Stimulated activated CD4-positive, alpha-beta T cell treated with anti-CD3 and anti-CD28 coated beads, TNF-alpha, amount 100 ng/mL, for 4 hours (primary cell): ENCODE data around the gene CSTPP1.
A peak's percentile ranks its signal among the peaks of the same experiment; 100 is the strongest.

ENCODE experiments used
- DNase-seq, 3 experiments: peaks; one replicate each; pipeline ENCODE4 v3.0.0-alpha.2; 2020; ENCODE audit warnings: low read depth in 3 of 3

Gene CSTPP1

GRCh38 chr11:46936138-46937110 lies at the start of gene CSTPP1:
Gene CSTPP1, plus strand, starts transcription at chr11:46936761. Its CDS starts 45 bp downstream, at chr11:46936806.
- DNase-seq = peak; percentile 87 to 90 (median 90)

- no peak for DNase-seq
Observed at GRCh38 chr11:46888636-46889035, 47.9 kb upstream of the CSTPP1 start.

DNA sequence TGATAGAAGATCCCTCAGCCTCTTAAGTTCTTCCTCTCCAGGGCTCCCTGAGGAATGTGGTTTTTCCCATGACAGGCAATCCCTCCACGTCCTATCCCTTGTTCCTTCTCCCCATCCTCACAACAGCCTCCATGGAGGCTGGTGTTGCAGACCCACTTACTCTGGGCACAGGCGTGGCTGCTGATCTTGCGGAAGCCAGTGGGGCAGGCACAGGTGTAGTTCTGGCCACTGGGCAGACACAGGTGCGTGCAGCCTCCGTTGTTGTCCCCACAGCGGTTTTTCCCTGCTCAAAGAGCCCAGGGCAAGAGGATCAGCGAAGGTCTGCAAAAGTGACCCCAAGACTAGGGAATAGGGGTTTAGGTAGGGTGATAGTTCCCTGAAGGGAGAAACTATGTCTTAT lies 47.3 kb upstream of the CSTPP1 start:
- DNase-seq = no peak

GRCh38 chr11:46889689-46890475 lies 46.7 kb upstream of the CSTPP1 start:
- DNase-seq = peak; percentile 31 to 58 (median 43)

- no peak for DNase-seq
Observed at GRCh38 chr11:46890665-46891064, 45.9 kb upstream of the CSTPP1 start.

GRCh38 chr11:46892109-46892508 lies 44.5 kb upstream of the CSTPP1 start:
- no peak for DNase-seq

DNA sequence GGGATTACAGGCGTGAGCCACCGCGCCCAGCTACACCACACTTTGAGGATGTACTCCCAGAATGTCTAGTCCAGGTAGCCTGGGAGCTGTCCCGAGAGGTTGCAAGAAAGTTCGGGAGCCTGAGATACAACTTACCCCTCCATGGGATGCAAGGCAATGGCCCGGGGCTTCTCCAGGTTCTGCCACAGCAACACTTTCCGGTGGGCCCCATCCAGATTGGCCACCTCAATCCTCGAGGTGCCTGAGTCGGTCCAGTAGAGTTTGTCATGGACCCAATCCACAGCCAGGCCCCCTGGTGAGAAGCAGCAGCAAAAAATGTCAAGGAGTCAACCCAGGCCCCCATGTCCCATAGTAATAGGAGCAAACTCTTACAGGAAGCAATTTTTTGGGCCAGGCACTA lies 43.7 kb upstream of the CSTPP1 start:
- DNase-seq = no peak

- DNase-seq = no peak
Observed at GRCh38 chr11:46894506-46894905, 42.1 kb upstream of the CSTPP1 start.

DNA sequence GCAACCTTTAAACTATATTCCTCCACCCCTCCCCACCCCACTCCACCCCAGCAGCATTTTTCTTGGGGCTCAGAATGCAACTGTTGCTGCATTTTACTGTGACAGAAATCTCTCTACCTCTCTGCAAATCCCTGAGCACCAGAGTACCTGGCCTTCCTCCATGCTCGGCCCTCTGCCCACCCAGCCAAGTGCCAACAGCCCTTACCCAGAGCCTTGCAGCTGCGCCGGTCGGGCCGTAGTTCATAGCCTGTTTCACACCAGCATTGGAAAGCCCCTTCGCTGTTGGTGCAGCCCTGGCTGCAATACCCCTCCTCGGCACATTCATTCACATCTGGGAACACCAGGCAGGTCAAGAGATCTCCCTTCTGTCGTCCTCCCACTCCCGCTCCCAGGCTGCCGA lies 41.6 kb upstream of the CSTPP1 start:
- DNase-seq = no peak

- DNase-seq = no peak
Observed at GRCh38 chr11:46895821-46896220, 40.7 kb upstream of the CSTPP1 start.

DNA sequence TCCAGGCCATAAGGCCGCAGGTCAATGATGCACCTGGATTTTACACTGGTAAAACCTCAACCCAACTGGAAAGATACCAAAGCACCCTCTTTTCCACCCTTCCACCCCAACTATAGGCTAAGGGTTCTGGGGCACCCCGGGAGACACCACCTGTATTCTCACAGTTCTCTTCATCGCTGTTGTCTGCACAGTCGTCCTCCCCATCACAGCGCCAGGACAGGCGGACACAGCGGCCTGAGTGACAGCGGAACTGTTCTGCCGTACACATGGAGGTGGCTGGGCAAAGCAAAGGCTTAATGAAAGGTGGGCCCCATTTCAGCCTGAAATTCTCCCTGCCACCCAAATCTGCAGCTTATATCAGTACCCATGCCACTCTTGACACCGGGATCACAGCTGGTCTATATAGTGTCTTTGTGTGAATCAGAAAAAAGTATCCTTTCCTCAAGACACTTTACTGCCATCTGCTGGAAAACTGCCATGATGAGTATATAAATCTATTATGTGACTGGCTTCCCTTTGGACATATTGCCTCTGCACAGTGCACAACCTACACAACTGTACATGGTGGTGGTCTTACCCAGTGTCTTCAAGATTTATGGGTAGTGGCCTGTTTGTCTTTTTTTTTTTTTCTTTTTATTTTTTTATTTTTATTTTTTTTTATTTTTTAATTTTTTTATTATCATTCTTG lies 39.7 kb upstream of the CSTPP1 start:
- DNase-seq = no peak

- no peak for DNase-seq
Observed at GRCh38 chr11:46898396-46899095, 38.0 kb upstream of the CSTPP1 start.

GRCh38 chr11:46899501-46900025 lies 37.0 kb upstream of the CSTPP1 start:
- DNase-seq = no peak

- no peak for DNase-seq
Observed at GRCh38 chr11:46900091-46900746, 36.3 kb upstream of the CSTPP1 start.

DNA sequence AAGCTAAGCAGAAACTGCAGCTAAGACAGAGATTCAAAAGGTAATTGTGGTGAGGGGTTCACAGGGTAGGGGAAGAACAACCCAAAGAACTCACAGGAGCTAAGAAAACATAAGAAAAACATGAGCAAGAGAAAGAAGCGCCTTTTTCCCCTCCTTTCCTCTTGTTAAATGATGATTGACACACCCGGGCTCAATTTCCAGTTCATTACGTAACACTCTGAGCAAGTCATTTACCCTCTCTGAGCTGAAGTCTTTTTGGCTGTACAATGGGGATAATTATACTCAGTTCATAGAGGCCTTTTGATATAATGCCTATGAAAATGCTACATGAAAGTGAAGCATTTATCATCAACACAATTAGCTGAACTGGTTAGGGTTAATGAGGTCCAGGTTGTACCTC lies 35.4 kb upstream of the CSTPP1 start:
- DNase-seq = no peak

DNA sequence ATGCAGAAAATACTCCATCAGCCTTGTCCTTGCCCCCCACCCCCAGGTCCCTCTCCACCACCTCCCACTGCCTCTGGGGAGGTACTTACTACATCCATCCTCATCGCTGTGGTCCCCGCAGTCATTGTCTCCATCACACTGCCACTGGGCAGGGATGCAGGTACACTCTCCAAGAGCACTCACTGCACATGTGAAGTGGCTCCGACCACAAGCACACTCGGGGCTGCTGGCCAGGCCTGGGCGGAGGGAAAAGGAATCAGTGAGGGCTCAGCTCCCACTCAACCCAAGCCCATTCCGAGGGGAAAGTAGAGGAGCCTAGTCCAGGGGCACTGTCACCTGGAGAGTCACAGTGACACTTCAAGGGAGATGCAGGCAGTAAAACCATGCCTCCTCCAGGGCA lies 33.9 kb upstream of the CSTPP1 start:
- DNase-seq = no peak

DNA sequence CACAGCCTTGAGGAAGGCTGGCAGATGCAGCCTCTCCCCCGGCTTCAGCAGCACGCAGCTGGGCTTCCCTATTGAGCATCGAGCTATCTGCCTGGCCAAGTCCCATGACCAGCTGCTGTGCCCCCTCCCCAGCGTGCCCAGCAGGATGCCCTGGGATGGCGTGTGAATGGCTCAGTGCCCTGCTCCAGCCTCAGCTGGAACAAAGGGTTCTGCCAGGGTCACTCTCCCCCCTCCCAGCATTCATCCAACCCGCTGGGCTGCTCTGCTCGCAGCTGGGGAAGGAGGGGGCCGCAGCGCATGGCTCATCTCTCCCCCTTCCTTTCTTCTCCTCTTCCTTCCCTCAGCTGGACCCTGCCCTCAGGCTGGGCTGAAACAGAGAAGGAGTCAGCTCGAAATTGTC lies 32.7 kb upstream of the CSTPP1 start:
- DNase-seq = no peak

GRCh38 chr11:46905806-46906205 lies 30.8 kb upstream of the CSTPP1 start:
- no peak for DNase-seq

DNA sequence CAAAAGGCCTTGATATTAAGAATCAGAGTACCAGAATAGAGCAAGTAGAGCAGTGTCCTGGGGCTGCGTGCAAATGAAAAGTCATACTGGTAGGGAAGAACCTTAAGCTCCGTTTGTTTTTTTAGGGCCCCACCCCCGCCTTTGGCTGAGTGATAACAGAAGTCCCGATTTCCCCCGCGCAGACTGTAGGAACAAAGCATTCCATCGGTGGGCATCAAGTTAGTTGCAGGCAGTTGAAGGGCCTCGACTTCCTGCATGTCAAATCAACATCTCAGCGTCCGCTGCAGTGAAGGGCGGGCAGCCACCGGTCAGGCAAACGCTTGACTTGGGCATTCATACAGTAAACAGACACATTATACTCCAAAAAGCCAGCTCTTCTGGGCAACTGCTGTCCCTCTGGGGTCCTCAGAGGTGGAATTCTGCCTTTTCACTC lies 29.9 kb upstream of the CSTPP1 start:
- DNase-seq = no peak

- no peak for DNase-seq
Observed at GRCh38 chr11:46907606-46908005, 29.0 kb upstream of the CSTPP1 start.
